Adrenal gland (tissue), 12 donors: ENCODE data around the gene RPTN. TPM values are rescaled to one million over a fixed set of nuclear protein-coding genes. Genes with fewer than 3 reads are reported as not detected.

Experiments
- DNase-seq, 7 donors: peaks; one replicate each; pipeline ENCODE4 v3.0.0-alpha.2; 2019 to 2020
- H3K27ac ChIP-seq, 5 donors: fragments of 200-600 bp; sonication (generic) in 4 of 5; 1 replicate in 3 of 5; 2 replicates in 2 of 5; pipeline versions ENCODE4 v1.5.1 to v1.8.0; 2016 to 2020; ENCODE audit warnings: mild to moderate bottlenecking in 1 of 5
- H3K27me3 ChIP-seq: fragments of 200-600 bp; 2 replicates; pipeline ENCODE4 v1.8.0; 2021
- H3K36me3 ChIP-seq, 2 donors: fragments of 200-600 bp; replicated peaks in 1 of 2; 1 replicate in 1 of 2; 2 replicates in 1 of 2; pipeline versions ENCODE4 v1.5.1 to v1.8.0; 2018 to 2022
- H3K4me1 ChIP-seq, 2 donors: fragments of 200-600 bp; replicated peaks in 1 of 2; 1 replicate in 1 of 2; 2 replicates in 1 of 2; pipeline versions ENCODE4 v1.5.1 to v1.8.0; 2018 to 2021
- H3K4me3 ChIP-seq, 4 donors: fragments of 200-600 bp; sonication (generic) in 3 of 4; one replicate each; pipeline ENCODE4 v1.5.1; 2016 to 2018
- H3K9me3 ChIP-seq, 3 donors: fragments of 200-600 bp; sonication (generic) in 1 of 3; replicated peaks in 1 of 3; 1 replicate in 2 of 3; 2 replicates in 1 of 3; pipeline versions ENCODE4 v1.5.1 to v1.8.0; 2016 to 2021
- CTCF ChIP-seq, 6 experiments: fragments of 450-650 bp in 4 of 6; fragments of 200-600 bp in 2 of 6; sonication (generic) in 1 of 6; IDR thresholded peaks; 1 replicate in 5 of 6; 2 replicates in 1 of 6; pipeline versions ENCODE4 v1.5.1 to v1.8.0; 2016 to 2021; ENCODE audit warnings: antibody characterized with exemption in 6 of 6, mild to moderate bottlenecking in 2 of 6, moderate library complexity in 1 of 6
- POLR2A ChIP-seq, 2 donors: fragments of 450-650 bp; IDR thresholded peaks; one replicate each; pipeline ENCODE4 v1.6.1; 2017; ENCODE audit warnings: antibody characterized with exemption in 2 of 2, mild to moderate bottlenecking in 2 of 2, moderate library complexity in 1 of 2
- WGBS, 4 donors: extraction: QIAGEN DNeasy Blood & Tissue Kit in 2 of 4; methylation state at CpG; one replicate each; pipeline versions ENCODE4 v1.1.5 to v1.1.7; 2013 to 2017; 5-methylcytosine and 5-hydroxymethylcytosine counted together
- intact Hi-C, 2 donors: fragments of 100-400 bp; cut with DNase I; formaldehyde crosslinking; loops; one replicate each; pipeline versions ENCODE4 v1.14.1 to v1.15.0; 2022 to 2023
- polyA plus RNA-seq, 3 donors: library from polyadenylated mRNA; stranded (reverse); fragments of 200-250 nt in 2 of 3; fragments of 350-450 nt in 1 of 3; fragmentation: Illumina TruSeq in 1 of 3; extraction: RNeasy Lipid Tissue Mini Kit (QIAGEN cat#74804) in 1 of 3; gene quantifications; one replicate each; pipeline ENCODE4 v1.2.3, GENCODE V29; 2013 to 2014
- total RNA-seq, 9 donors: library from RNA; depleted of rRNA in 4 of 9; stranded (reverse); fragments of >200 nt in 4 of 9; fragments of 120-200 nt in 1 of 9; fragmentation: NEBNext Ultra II Directional in 1 of 9; extraction: Animal tissue kit (Norgen Biotek cat#: 25700) in 1 of 9; gene quantifications; one replicate each; pipeline versions ENCODE4 v1.1.0 to v1.2.4, GENCODE V29; 2013 to 2023
- donor health status: healthy with polysubstance abuse.
- donor health status: Bipolar disorder and iron deficiency.
- donor health status: DM: yes; HTN: yes; CAD: no.
- donor health status: DM: no; HTN: no; CAD: no.
- donor health status: DM: no; HTN: no; CAD: no.
- donor health status: DM: yes; HTN: yes; CAD: no.

The RPTN gene
- total and polyA plus RNA-seq, 12 donors, result not detected

DNA sequence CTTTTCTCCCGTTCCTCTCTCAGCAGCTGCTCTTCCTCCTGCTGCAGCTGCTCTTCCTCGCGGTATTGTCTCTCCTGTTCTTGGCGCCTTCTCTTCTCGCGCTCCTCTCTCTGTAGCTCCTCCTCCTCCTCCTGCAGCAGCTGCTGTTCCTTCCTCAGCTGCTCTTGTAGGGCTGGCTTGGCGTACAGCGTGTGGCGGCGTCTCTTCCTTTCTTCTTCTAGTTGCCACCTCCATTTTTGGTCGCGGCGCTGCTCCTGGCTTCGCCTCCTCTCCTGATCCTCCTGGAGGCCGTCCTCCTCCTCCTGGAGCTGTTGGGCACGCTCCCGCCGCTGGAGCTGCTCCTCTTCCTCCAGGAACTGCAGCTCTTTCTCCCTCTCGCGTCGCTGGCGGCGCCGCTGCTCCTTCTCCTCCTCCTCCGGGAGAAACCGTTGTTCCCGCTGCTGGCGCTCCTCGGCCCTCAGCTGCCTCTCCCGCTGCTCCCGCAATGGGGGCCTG lies 48.6 kb downstream of the RPTN start:
- intact Hi-C loops, result no loop called here
- DNase-seq, result peak in 2 of 7 donors; percentile 10 to 22
- H3K4me3 ChIP-seq, result peak overlapping the region in 1 of 4 donors; percentile 42
- TF ChIP-seq CTCF (IDR thresholded peaks at IDR 0.05) (no peak), POLR2A (IDR thresholded peaks at IDR 0.05) (no peak)
- H3K36me3 ChIP-seq, result no peaks in the 10 kb centered on the region
- no peak overlapping the region for H3K27ac ChIP-seq
- peaks cover 12 to 25% of the 10 kb centered on the region in 2 donors for H3K4me1 ChIP-seq
- WGBS, 4 donors, result 1 to 11% (median 4%) methylated on average over 27 to 31 of the region's 31 CpGs
- peaks cover 78% of the 10 kb centered on the region for H3K27me3 ChIP-seq
- no peaks in the 10 kb centered on the region for H3K9me3 ChIP-seq

GRCh38 chr1:152109998-152110294 lies 49.1 kb downstream of the RPTN start:
- peak overlapping the region in 1 of 4 donors; percentile 42 for H3K4me3 ChIP-seq
- no peaks in the 10 kb centered on the region for H3K36me3 ChIP-seq
- no peak overlapping the region for H3K27ac ChIP-seq
- TF ChIP-seq CTCF (IDR thresholded peaks at IDR 0.05) (no peak), POLR2A (IDR thresholded peaks at IDR 0.05) (no peak)
- peaks cover 12 to 25% of the 10 kb centered on the region in 2 donors for H3K4me1 ChIP-seq
- 4 to 22% (median 9%) methylated on average over 15 of the region's 15 CpGs for WGBS, 4 donors
- H3K27me3 ChIP-seq, result peaks cover 78% of the 10 kb centered on the region
- H3K9me3 ChIP-seq, result no peaks in the 10 kb centered on the region
- intact Hi-C loops, result no loop called here
- no peak for DNase-seq

- WGBS, 4 donors, result 8 to 19% (median 9%) methylated on average over 31 of the region's 31 CpGs
- Histone ChIP-seq H3K4me3 (no peak overlapping the region), H3K36me3 (no peaks in the 10 kb centered on the region), H3K27me3 (peaks cover 78% of the 10 kb centered on the region), H3K4me1 (peaks cover 12 to 25% of the 10 kb centered on the region in 2 donors), H3K27ac (no peak overlapping the region), H3K9me3 (no peaks in the 10 kb centered on the region)
- TF ChIP-seq POLR2A (IDR thresholded peaks at IDR 0.05) (no peak), CTCF (IDR thresholded peaks at IDR 0.05) (no peak)
- intact Hi-C loops, result no loop called here
- no peak for DNase-seq
These were observed 49.6 kb downstream of the RPTN start for GRCh38 chr1:152109231-152109997.

DNA sequence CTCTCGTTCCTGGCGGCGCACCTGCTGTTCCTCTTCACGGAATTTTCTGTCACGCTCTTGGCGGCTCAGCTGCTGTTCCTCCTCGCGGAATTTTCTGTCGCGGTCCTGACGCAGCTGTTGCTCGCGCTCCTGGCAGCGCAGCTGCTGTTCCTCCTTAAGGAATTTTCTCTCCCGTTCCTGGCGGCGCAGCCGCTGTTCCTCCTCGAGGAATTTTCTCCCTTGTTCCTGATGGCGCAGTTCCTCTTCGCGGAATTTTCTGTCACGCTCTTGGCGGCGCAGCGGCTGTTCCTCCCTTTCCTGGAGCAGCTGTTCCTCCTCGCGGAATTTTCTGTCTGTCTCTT lies 50.2 kb downstream of the RPTN start:
- 13 to 29% (median 19%) methylated on average over 28 of the region's 28 CpGs for WGBS, 4 donors
- no peak overlapping the region for H3K27ac ChIP-seq
- H3K9me3 ChIP-seq, result no peaks in the 10 kb centered on the region
- TF ChIP-seq CTCF (IDR thresholded peaks at IDR 0.05) (no peak), POLR2A (IDR thresholded peaks at IDR 0.05) (no peak)
- no peak for DNase-seq
- H3K27me3 ChIP-seq, result peaks cover 74% of the 10 kb centered on the region
- no peaks in the 10 kb centered on the region for H3K36me3 ChIP-seq
- H3K4me3 ChIP-seq, result no peak overlapping the region
- intact Hi-C loops, result no loop called here
- H3K4me1 ChIP-seq, result peaks cover 12 to 25% of the 10 kb centered on the region in 2 donors
